B cell (primary cell): ENCODE measurements around the gene MYO1C. TPM values are rescaled to one million over a fixed set of nuclear protein-coding genes. Genes with fewer than 3 reads are reported as not detected.
"Not testable (repeated sequence)": the region's sequence is repeated elsewhere in the genome, so short reads cannot be mapped to it uniquely, and the experiment has no call there.

Source experiments
- ATAC-seq: fragments of 200-7000 bp; cut with Tn5 transposase; one replicate; pipeline ENCODE4 v1.10.0; 2021; ENCODE audit warnings: low read depth, mild to moderate bottlenecking, moderate number of reproducible peaks, moderate library complexity
- CTCF ChIA-PET: fragments of 350-600 bp; sonication (Branson Sonifier 250); formaldehyde crosslinking; loops from one replicate; lab custom pipeline; 2021; ENCODE audit warnings: antibody characterized with exemption, inconsistent platforms; lab: Charles Lee
- POLR2A ChIA-PET: fragments of 350-600 bp; sonication (Branson Sonifier 250); formaldehyde crosslinking; loops from one replicate; lab custom pipeline; 2021; ENCODE audit warnings: antibody characterized with exemption; lab: Charles Lee
- DNase-seq: peaks from one replicate; pipeline ENCODE4 v3.0.0; 2013
- H2AFZ ChIP-seq: 2 replicates; pipeline ENCODE4 v1.6.1; 2012; ENCODE audit warnings: mild to moderate bottlenecking, low read depth, low read length; ENCODE audit not compliant: insufficient read depth, poor library complexity, severe bottlenecking
- H3K27ac ChIP-seq, 2 donors: 1 replicate in 1 of 2; 2 replicates in 1 of 2; pipeline ENCODE4 v1.5.1; 2012 to 2013; ENCODE audit warnings: low read length in 2 of 2, mild to moderate bottlenecking in 2 of 2, moderate library complexity in 1 of 2
- H3K27me3 ChIP-seq, 4 experiments: fragments of 200-600 bp in 1 of 4; sonication (generic) in 1 of 4; replicated peaks in 1 of 4; 1 replicate in 2 of 4; 2 replicates in 2 of 4; pipeline versions ENCODE4 v1.6.1 to v1.7.0; 2013 to 2016; ENCODE audit warnings: low read length in 3 of 4, mild to moderate bottlenecking in 2 of 4, mixed read lengths in 1 of 4, moderate library complexity in 1 of 4; ENCODE audit not compliant: insufficient read depth in 4 of 4, control insufficient read depth in 3 of 4; ENCODE audit errors: control extremely low read depth in 1 of 4
- H3K36me3 ChIP-seq, 2 experiments: replicated peaks in 1 of 2; 1 replicate in 1 of 2; 2 replicates in 1 of 2; pipeline versions ENCODE4 v1.6.1 to v1.7.1; 2013; ENCODE audit warnings: low read length in 1 of 2; ENCODE audit not compliant: insufficient read depth in 2 of 2, control insufficient read depth in 1 of 2; ENCODE audit errors: control extremely low read depth in 1 of 2, extremely low read depth in 1 of 2
- H3K4me1 ChIP-seq, 2 donors: fragments of 200-600 bp in 1 of 2; sonication (generic) in 1 of 2; 1 replicate in 1 of 2; 2 replicates in 1 of 2; pipeline versions ENCODE4 v1.5.1 to v1.6.1; 2013 to 2017; ENCODE audit warnings: low read length in 2 of 2; ENCODE audit not compliant: control insufficient read depth in 2 of 2, insufficient read depth in 2 of 2
- H3K4me2 ChIP-seq: replicated peaks from 2 replicates; pipeline ENCODE3; 2012; ENCODE audit warnings: mild to moderate bottlenecking, low read depth, low read length; ENCODE audit not compliant: poor library complexity, severe bottlenecking
- H3K4me3 ChIP-seq, 5 experiments: fragments of 200-600 bp in 1 of 5; sonication (generic) in 1 of 5; 1 replicate in 3 of 5; 2 replicates in 2 of 5; pipeline versions ENCODE4 v1.5.1 to v1.7.0; 2011 to 2016; ENCODE audit warnings: low read length in 4 of 5, mild to moderate bottlenecking in 4 of 5, low read depth in 2 of 5, control low read depth in 1 of 5, moderate library complexity in 1 of 5; ENCODE audit not compliant: insufficient read depth in 1 of 5; ENCODE audit errors: control extremely low read depth in 1 of 5, extremely low read depth in 1 of 5
- H3K79me2 ChIP-seq: fragments of 200-600 bp; sonication (generic); one replicate; pipeline ENCODE4 v1.6.0; 2016; ENCODE audit warnings: low read length; ENCODE audit not compliant: control insufficient read depth, insufficient read depth
- H3K9ac ChIP-seq: fragments of 200-600 bp; sonication (generic); 2 replicates; pipeline ENCODE4 v1.6.1; 2017; ENCODE audit warnings: mild to moderate bottlenecking, low read length, moderate library complexity
- H3K9me3 ChIP-seq, 3 donors: one replicate each; pipeline versions ENCODE4 v1.6.1 to v1.7.1; 2013; ENCODE audit warnings: low read length in 2 of 3; ENCODE audit not compliant: control insufficient read depth in 2 of 3, insufficient read depth in 1 of 3; ENCODE audit errors: control extremely low read depth in 1 of 3
- H4K20me1 ChIP-seq: 2 replicates; pipeline ENCODE4 v1.6.0; 2012; ENCODE audit warnings: mild to moderate bottlenecking, low read length; ENCODE audit not compliant: insufficient read depth, control insufficient read depth, poor library complexity, severe bottlenecking
- H3K27ac Mint-ChIP-seq: one replicate; pipeline ENCODE4 v1.8.0; 2021; ENCODE audit warnings: mixed read lengths
- H3K27me3 Mint-ChIP-seq: one replicate; pipeline ENCODE4 v1.8.0; 2021; ENCODE audit warnings: mixed read lengths
- H3K4me1 Mint-ChIP-seq: one replicate; pipeline ENCODE4 v1.8.0; 2021; ENCODE audit warnings: mixed read lengths
- H3K4me3 Mint-ChIP-seq: one replicate; pipeline ENCODE4 v1.8.0; 2021; ENCODE audit warnings: mixed read lengths
- H3K9me3 Mint-ChIP-seq: one replicate; pipeline ENCODE4 v1.8.0; 2022; ENCODE audit warnings: mixed read lengths; ENCODE audit not compliant: insufficient read depth
- EZH2 ChIP-seq: IDR thresholded peaks from 2 replicates; pipeline ENCODE4 v1.6.1; 2012; ENCODE audit warnings: borderline replicate concordance, low read depth, mild to moderate bottlenecking, moderate library complexity, low read length; ENCODE audit not compliant: insufficient read depth, poor library complexity, severe bottlenecking
- WGBS: methylation state at CpG from one replicate; pipeline ENCODE4 v1.1.5; 2013; ENCODE audit warnings: missing lambda C conversion rate; ENCODE audit not compliant: insufficient coverage; 5-methylcytosine and 5-hydroxymethylcytosine counted together
- intact Hi-C: fragments of 100-400 bp; cut with micrococcal nuclease; formaldehyde crosslinking; loops from one replicate; pipeline ENCODE4 v1.10.0; 2022
- polyA plus RNA-seq: library from polyadenylated mRNA; depleted of rRNA; stranded (reverse); fragments of >200 nt; gene quantifications from 2 replicates; pipeline ENCODE4 v1.2.3, GENCODE V29; 2012
- total RNA-seq, 2 donors: library from RNA; stranded (reverse); fragments of 120-200 nt in 1 of 2; gene quantifications; 1 replicate in 1 of 2; 2 replicates in 1 of 2; pipeline versions ENCODE4 v1.2.3 to v1.2.4, GENCODE V29; 2013 to 2022
- TF ChIP-seq, protein P1 (sequence below): fragments of 200-600 bp; IDR thresholded peaks from one replicate; pipeline ENCODE4 v1.8.0; 2022; ENCODE audit warnings: antibody characterized with exemption, mild to moderate bottlenecking

Gene MYO1C
- total and polyA plus RNA-seq, 2 donors (not counting 1 experiment from before 2014, with no cell fraction given), result 54.7 to 81.7 TPM

DNA sequence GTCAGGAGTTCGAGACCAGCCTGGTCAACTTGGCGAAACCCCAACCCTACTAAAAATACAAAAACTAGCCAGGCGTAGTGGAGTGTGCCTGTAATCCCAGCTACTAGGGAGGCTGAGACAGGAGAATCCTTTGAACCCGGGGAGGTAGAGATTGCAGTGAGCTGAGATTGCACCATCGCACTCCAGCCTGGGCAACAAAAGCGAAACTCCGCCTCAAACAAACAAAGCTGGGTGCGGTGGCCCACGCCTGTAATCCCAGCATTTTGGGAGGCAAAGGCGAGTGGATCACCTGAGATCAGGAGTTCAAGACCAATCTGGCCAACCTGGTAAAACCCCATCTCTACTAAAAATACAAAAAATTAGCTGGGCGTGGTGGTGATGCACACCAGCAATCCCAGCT lies 38.8 kb downstream of the MYO1C start:
- H3K27me3 ChIP-seq, H3K27me3 Mint-ChIP-seq, H3K9me3 Mint-ChIP-seq, H3K9ac ChIP-seq, H2AFZ ChIP-seq, H3K4me2 ChIP-seq, intact Hi-C loops, ATAC-seq, H3K9me3 ChIP-seq, H3K27ac Mint-ChIP-seq, DNase-seq, H3K4me3 ChIP-seq, H3K36me3 ChIP-seq, H3K27ac ChIP-seq: not testable (repeated sequence)
- H3K4me1 ChIP-seq, result peaks cover 15 to 24% of the 10 kb centered on the region in 2 donors
- ChIA-PET POLR2A (interaction anchor here (0.6 kb wide), 1 partner anchor 645 kb away, joined by 4 read pairs; no protein-coding TSS in a partner anchor), CTCF (interaction anchor here (1.7 to 4.7 kb wide), 3 partner anchors 62 to 176 kb away, joined by 4 to 32 read pairs (median 13); partner anchors contain the start of gene INPP5K)
- H3K79me2 ChIP-seq, result peaks cover 83% of the 10 kb centered on the region
- H3K4me3 Mint-ChIP-seq, result peak overlapping the region; percentile 52
- WGBS, result 98% methylated on average over 7 of the region's 11 CpGs
- peaks cover 50% of the 10 kb centered on the region for H3K4me1 Mint-ChIP-seq
- peaks cover 63% of the 10 kb centered on the region for H4K20me1 ChIP-seq

DNA sequence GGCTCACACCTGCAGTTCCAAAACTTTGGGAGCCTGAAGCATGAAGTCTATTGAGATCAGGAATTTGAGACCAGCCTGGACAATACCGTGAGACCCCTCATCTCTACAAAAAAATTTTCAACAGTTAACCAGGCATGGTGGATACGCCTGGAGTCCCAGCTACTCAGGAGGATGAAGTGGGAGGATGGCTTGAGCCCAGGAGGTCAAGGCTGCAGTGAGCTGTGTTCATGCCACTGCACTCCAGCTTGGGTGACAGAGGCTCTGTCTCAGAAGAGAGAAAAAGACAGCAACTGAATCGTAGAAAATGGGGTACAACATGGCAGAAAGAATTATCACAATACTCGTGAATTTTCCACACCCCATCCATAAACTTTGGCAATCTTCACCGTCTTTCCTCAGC lies 39.6 kb downstream of the MYO1C start:
- H2AFZ ChIP-seq, result no peak overlapping the region
- CTCF ChIA-PET, result interaction anchor here (3.9 to 4.7 kb wide), 2 partner anchors 63 to 87 kb away, joined by 13 to 32 read pairs; partner anchors contain the start of gene INPP5K
- Mint-ChIP-seq H3K27me3 (no peaks in the 10 kb centered on the region), H3K4me1 (peaks cover 53% of the 10 kb centered on the region), H3K27ac (no peak overlapping the region), H3K9me3 (no peaks in the 10 kb centered on the region), H3K4me3 (no peak overlapping the region)
- no peak for ATAC-seq
- no CpG with 5 or more reads among the region's 5 CpGs for WGBS
- no peak overlapping the region for H3K27ac ChIP-seq
- no peak overlapping the region for H3K4me3 ChIP-seq
- peaks cover 15 to 24% of the 10 kb centered on the region in 2 donors for H3K4me1 ChIP-seq
- H3K9ac ChIP-seq, result no peak overlapping the region
- POLR2A ChIA-PET, result no interaction called here
- H3K79me2 ChIP-seq, result peaks cover 91% of the 10 kb centered on the region
- H4K20me1 ChIP-seq, result peaks cover 72% of the 10 kb centered on the region
- intact Hi-C loops, result no loop called here
- TF ChIP-seq EZH2, result no peak
- TF ChIP-seq, protein P1, sequence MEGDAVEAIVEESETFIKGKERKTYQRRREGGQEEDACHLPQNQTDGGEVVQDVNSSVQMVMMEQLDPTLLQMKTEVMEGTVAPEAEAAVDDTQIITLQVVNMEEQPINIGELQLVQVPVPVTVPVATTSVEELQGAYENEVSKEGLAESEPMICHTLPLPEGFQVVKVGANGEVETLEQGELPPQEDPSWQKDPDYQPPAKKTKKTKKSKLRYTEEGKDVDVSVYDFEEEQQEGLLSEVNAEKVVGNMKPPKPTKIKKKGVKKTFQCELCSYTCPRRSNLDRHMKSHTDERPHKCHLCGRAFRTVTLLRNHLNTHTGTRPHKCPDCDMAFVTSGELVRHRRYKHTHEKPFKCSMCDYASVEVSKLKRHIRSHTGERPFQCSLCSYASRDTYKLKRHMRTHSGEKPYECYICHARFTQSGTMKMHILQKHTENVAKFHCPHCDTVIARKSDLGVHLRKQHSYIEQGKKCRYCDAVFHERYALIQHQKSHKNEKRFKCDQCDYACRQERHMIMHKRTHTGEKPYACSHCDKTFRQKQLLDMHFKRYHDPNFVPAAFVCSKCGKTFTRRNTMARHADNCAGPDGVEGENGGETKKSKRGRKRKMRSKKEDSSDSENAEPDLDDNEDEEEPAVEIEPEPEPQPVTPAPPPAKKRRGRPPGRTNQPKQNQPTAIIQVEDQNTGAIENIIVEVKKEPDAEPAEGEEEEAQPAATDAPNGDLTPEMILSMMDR, result no peak
- H3K4me2 ChIP-seq, result no peak overlapping the region
- DNase-seq, result no peak
- peaks cover 2 to 8% of the 10 kb centered on the region in 2 experiments for H3K36me3 ChIP-seq
- H3K9me3 ChIP-seq, result no peaks in the 10 kb centered on the region
- H3K27me3 ChIP-seq, result peaks cover 0 to 3% (median 0%) of the 10 kb centered on the region in 4 experiments

DNA sequence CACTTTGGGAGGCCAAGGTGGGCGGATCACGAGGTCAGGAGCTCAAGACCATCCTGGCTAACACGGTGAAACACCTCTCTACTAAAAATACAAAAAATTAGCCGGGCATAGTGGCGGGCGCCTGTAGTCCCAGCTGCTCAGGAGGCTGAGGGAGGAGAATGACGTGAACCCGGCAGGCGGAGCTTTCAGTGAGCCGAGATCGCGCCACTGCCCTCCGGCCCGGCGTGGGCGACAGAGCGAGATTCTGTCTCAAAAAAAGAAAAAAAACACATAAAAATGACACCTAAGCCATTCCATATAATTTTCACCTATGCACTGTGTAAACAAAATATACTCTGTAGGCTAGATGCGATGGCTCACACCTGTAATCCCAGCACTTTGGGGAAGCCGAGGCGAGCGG lies 42.2 kb downstream of the MYO1C start:
- H3K27ac Mint-ChIP-seq, H3K4me2 ChIP-seq, intact Hi-C loops, H3K27ac ChIP-seq, H2AFZ ChIP-seq, H3K9me3 ChIP-seq, H3K9me3 Mint-ChIP-seq, H3K9ac ChIP-seq, CTCF ChIA-PET, ATAC-seq, H3K27me3 ChIP-seq, DNase-seq, H3K27me3 Mint-ChIP-seq, H3K4me3 ChIP-seq, H3K36me3 ChIP-seq, H3K4me3 Mint-ChIP-seq: not testable (repeated sequence)
- H4K20me1 ChIP-seq, result peaks cover 92% of the 10 kb centered on the region
- H3K4me1 ChIP-seq, result peaks cover 15 to 21% of the 10 kb centered on the region in 2 donors
- 99% methylated on average over 8 of the region's 21 CpGs for WGBS
- POLR2A ChIA-PET, result interaction anchor here (1.5 kb wide), 1 partner anchor 65 kb away, joined by 3 read pairs; no protein-coding TSS in a partner anchor
- peaks cover 59% of the 10 kb centered on the region for H3K4me1 Mint-ChIP-seq
- H3K79me2 ChIP-seq, result peaks cover 100% of the 10 kb centered on the region
